Mononuclear cell (primary cell): ENCODE data around the gene ARR3. TPM values are rescaled to one million over a fixed set of nuclear protein-coding genes. Genes with fewer than 3 reads are reported as not detected.
"Not testable (repeated sequence)": the region's sequence is repeated elsewhere in the genome, so short reads cannot be mapped to it uniquely, and the experiment has no call there.

Experiments used
- H3K27me3 ChIP-seq: 2 replicates; pipeline ENCODE4 v1.6.0; 2011; ENCODE audit warnings: low read length, control low read depth; ENCODE audit not compliant: insufficient read depth
- H3K4me1 ChIP-seq: 2 replicates; pipeline ENCODE4 v1.5.1; 2011; ENCODE audit warnings: mild to moderate bottlenecking, low read length, control low read depth; ENCODE audit not compliant: insufficient read depth
- H3K4me3 ChIP-seq: 2 replicates; pipeline ENCODE4 v1.5.1; 2011; ENCODE audit warnings: mild to moderate bottlenecking, low read length, moderate library complexity
- H3K9me3 ChIP-seq: 2 replicates; pipeline ENCODE4 v1.5.1; 2011; ENCODE audit warnings: low read depth, mild to moderate bottlenecking, control low read depth, low read length
- total RNA-seq: library from RNA; depleted of rRNA; stranded (reverse); fragments of >200 nt; gene quantifications from one replicate; pipeline ENCODE4 v1.2.3, GENCODE V29; 2012

ARR3 gene
- total RNA-seq, 1 donor, result not detected

DNA sequence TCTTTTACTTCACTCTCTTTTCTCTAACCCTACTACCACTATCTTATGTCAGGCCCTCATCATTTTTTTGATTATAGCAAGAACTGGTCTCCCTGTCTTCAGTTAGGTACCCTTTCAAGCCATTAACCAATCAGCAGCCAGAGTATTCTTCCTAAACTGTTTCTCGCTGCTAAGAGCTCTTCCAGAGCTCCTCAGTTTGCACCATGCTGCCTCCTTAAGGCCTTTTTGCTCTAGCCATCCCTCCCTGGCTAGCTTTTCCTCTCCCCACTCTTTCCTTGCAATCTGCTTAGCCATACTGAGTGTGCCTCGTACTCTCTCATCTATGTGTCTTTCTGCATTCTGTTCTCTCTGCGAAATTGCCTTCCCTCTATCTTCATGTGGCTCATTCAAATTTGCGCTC, 54.6 kb downstream of the ARR3 start:
- H3K27me3 ChIP-seq, result no peaks in the 10 kb centered on the region
- H3K4me1 ChIP-seq, result no peaks in the 10 kb centered on the region
- H3K9me3 ChIP-seq, result no peaks in the 10 kb centered on the region
- no peak overlapping the region for H3K4me3 ChIP-seq

DNA sequence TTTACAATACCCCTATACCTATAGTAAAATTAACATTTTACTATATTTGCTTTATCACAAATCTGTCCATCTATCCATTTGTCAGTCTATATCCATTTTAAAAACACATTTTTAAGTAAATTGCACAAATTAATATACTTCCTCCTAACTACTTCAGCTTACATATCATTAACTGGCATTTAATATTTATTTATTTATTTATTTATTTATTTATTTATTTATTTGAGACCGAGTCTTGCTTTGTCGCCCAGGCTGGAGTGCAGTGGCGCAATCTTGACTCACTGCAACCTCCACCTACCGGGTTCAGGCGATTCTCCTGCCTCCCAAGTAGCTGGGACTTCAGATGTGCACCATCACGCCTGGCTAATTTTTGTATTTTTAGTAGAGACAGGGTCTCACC, 55.5 kb downstream of the ARR3 start:
- H3K4me3 ChIP-seq, H3K9me3 ChIP-seq, H3K27me3 ChIP-seq, H3K4me1 ChIP-seq: not testable (repeated sequence)

GRCh38 chrX:70324326-70324725, 56.2 kb downstream of the ARR3 start:
- no peak overlapping the region for H3K4me3 ChIP-seq
- no peaks in the 10 kb centered on the region for H3K27me3 ChIP-seq
- H3K4me1 ChIP-seq, result no peaks in the 10 kb centered on the region
- no peaks in the 10 kb centered on the region for H3K9me3 ChIP-seq

GRCh38 chrX:70331161-70331560, 63.0 kb downstream of the ARR3 start:
- H3K4me3 ChIP-seq, result no peak overlapping the region
- no peaks in the 10 kb centered on the region for H3K9me3 ChIP-seq
- no peaks in the 10 kb centered on the region for H3K4me1 ChIP-seq
- H3K27me3 ChIP-seq, result no peaks in the 10 kb centered on the region

Other genes with a start within 250 kb of the ARR3 start
- not detected for gene AWAT2, start 218.4 kb upstream of the ARR3 start, total RNA-seq
- gene OTUD6A, start 205.9 kb upstream of the ARR3 start, total RNA-seq, result not detected
- gene IGBP1, start 134.9 kb upstream of the ARR3 start, total RNA-seq, result 118 TPM
- not detected for gene DGAT2L6, start 90.9 kb upstream of the ARR3 start, total RNA-seq
- gene AWAT1, start 33.7 kb upstream of the ARR3 start, total RNA-seq, result not detected
- not detected for gene P2RY4, start 8.1 kb upstream of the ARR3 start, total RNA-seq
- not detected for gene RAB41, start 13.8 kb downstream of the ARR3 start, total RNA-seq
- 4.4 TPM for gene PDZD11, start 21.6 kb downstream of the ARR3 start, total RNA-seq
- gene KIF4A, start 21.8 kb downstream of the ARR3 start, total RNA-seq, result 0.42 TPM
- gene GDPD2, start 155.0 kb downstream of the ARR3 start, total RNA-seq, result not detected
- 6.4 TPM for gene DLG3, start 176.5 kb downstream of the ARR3 start, total RNA-seq